Measurements from ENCODE around the gene LGALS1. TPM values are rescaled to one million over a fixed set of nuclear protein-coding genes. Genes with fewer than 3 reads are reported as not detected.

LGALS1 gene
- total RNA-seq, 1 experiment from 2014 or later: 1,080 TPM

- Histone ChIP-seq H3K27me3 (ENCODE audit: insufficient read depth, low read length) (no peaks in the 10 kb centered on the region), H3K9me2 (ENCODE audit: insufficient read depth) (no peaks in the 10 kb centered on the region), H2AFZ (ENCODE audit: low read depth, low read length, poor library complexity, severe bottlenecking) (no peak overlapping the region), H3K27ac (ENCODE audit: low read depth, low read length) (no peak overlapping the region; the same call in 1 of the 2 replicates), H3K4me3 (replicated peaks in 1 of 2; ENCODE audit: low read depth in 1 of 2, low read length in 2 of 2) (no peak overlapping the region), H3K4me2 (ENCODE audit: low read length) (no peak overlapping the region), H3K9ac (ENCODE audit: low read length) (no peak overlapping the region), H4K20me1 (ENCODE audit: insufficient read depth) (no peaks in the 10 kb centered on the region), H3K36me3 (ENCODE audit: control insufficient read depth in 1 of 2, insufficient read depth in 2 of 2, low read length in 2 of 2) (peaks cover 8 to 20% of the 10 kb centered on the region in 2 experiments; a peak in 1 of 4 replicates), H3K4me1 (ENCODE audit: control insufficient read depth in 1 of 2, insufficient read depth in 2 of 2, low read length in 2 of 2) (peaks cover 14 to 35% of the 10 kb centered on the region in 2 experiments), H3K79me2 (ENCODE audit: insufficient read depth, low read length) (peaks cover 41% of the 10 kb centered on the region), H3K9me3 (ENCODE audit: control insufficient read depth in 1 of 2, insufficient read depth in 1 of 2, low read depth in 1 of 2, low read length in 2 of 2) (no peaks in the 10 kb centered on the region)
- intact Hi-C loops (cut with micrococcal nuclease): no loop called here
- BruUV-seq (replicated peaks): no TSS peak
- ChIA-PET RAD21 (ENCODE audit: low non-redundant PET in 1 of 2, low total read pairs in 2 of 2, uncharacterized antibody in 2 of 2, unreplicated experiment in 2 of 2) (no interaction called here), CTCF (no interaction called here), POLR2A (no interaction called here)
- TF ChIP-seq YY1 (IDR thresholded peaks at IDR 0.05; ENCODE audit: extremely low read depth, insufficient replicate concordance, low read depth, low read length) (no peak), EZH2 (IDR thresholded peaks at IDR 0.05) (no peak), CBX3 (IDR thresholded peaks at IDR 0.05; ENCODE audit: low read depth) (no peak), MAX (IDR thresholded peaks at IDR 0.05) (no peak), EZH2phosphoT487 (IDR thresholded peaks at IDR 0.05; ENCODE audit: borderline replicate concordance) (no peak), POLR2A (IDR thresholded peaks at IDR 0.05; ENCODE audit: borderline replicate concordance, extremely low read depth, insufficient read depth, insufficient read length) (no peak), SIN3A (IDR thresholded peaks at IDR 0.05; ENCODE audit: low read depth) (no peak), ZFX (IDR thresholded peaks at IDR 0.05) (no peak), ZBTB33 (IDR thresholded peaks at IDR 0.05; ENCODE audit: extremely low read depth, insufficient replicate concordance, low read length) (no peak), FOSL1 (IDR thresholded peaks at IDR 0.05; ENCODE audit: low read depth) (no peak), SRF (IDR thresholded peaks at IDR 0.05; ENCODE audit: low read depth) (no peak), REST (IDR thresholded peaks at IDR 0.05; ENCODE audit: low read depth) (no peak), ATF3 (IDR thresholded peaks at IDR 0.05) (no peak)
- no peak for DNase-seq (ENCODE audit: low read depth, low spot score)
- no peak for ATAC-seq
Observed at GRCh38 chr22:37665487-37665886, 9.9 kb upstream of the LGALS1 start.

Data from HCT116 (cell line).